HG03520 (cell line): Measurements from ENCODE around the gene CLPSL1.

ENCODE experiments used
- ATAC-seq: cut with Tn5 transposase; IDR thresholded peaks from one replicate; pipeline ENCODE4 v1.9.1; 2021; ENCODE audit warnings: mild to moderate bottlenecking, moderate library complexity; ENCODE audit not compliant: unreplicated experiment

CLPSL1 gene

DNA sequence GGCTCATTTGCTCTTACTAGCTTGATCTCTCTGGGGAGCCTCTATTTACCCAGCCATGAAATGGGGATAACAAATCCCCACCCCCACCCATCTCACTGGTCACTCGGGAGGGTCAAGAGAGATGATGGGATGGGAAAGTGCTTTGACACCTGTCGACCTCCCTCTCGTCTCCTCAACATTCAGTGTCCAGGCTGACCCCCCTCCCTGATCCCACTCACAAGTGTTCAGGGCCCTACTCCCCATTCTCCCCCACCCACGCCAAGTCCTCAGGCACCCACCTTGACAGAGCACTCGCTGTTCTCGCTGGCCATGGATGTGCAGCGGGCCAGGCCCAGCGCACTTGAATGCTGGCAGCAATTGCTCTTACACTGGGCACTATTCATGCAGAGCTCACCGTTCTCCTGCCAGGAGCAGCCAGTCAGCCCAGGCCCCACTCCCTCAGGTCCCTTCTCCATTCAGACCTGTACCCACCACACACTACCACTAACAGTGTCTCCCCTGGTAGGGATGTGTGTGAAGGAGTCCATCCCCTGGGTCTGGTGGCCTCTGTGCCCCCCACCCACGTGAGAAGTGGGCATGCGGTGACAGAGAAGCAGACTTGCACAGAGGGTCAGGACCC, 14.7 kb downstream of the CLPSL1 start:
- no peak for ATAC-seq

GRCh38 chr6:35796236-35796635, 15.4 kb downstream of the CLPSL1 start:
- ATAC-seq = no peak

DNA sequence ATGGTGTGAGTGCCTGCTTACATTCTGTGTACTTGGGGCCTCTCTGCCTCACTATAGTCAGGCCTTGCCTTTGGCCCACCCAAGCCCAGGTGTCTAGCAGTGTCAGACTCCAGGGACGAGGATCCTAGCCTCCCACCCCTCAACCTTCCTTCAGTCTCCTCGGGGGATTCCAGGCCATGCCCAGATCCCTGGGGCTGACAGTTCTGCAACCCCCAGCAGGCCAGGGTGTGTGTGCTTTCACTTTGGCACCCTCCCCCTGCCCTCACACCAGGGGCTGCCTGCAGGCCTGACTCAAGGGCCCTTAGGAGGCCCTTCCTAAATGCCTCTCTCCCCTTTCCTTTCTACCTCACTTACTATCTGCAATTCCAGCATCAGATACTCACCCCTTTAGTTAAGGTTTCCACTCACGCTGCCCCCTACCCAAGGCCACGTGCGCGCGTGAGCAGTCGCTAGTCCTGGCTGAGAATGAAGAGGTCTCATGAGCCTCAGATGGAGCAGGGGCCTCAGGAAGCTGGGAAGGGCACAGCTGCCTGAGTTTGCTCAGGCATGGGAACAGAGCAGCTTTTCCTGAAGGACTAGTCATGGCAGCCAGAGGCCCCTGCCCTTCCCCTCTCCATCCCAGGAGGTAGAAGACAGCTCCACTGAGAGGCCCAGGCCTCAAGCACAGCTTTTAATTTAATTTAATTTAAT, 17.2 kb downstream of the CLPSL1 start:
- no peak for ATAC-seq

DNA sequence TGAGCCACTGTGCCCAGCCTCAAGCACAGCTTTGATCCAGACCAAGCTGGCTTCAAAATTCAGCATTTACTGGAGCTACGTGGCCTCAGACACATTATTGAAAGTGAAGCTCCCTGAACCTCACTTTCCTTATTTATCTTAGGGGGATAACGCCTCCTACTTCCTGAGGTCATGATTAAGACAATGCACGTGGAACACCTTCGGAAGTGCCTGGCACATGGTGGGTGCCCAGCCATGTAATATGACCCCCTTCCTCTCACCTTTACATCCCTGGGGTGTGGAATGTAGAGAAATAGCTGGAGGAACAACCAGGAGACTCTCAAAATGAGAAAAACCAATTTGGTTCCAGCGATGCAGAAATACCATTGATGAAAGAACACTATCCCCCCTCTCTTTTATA, 17.9 kb downstream of the CLPSL1 start:
- no peak for ATAC-seq

DNA sequence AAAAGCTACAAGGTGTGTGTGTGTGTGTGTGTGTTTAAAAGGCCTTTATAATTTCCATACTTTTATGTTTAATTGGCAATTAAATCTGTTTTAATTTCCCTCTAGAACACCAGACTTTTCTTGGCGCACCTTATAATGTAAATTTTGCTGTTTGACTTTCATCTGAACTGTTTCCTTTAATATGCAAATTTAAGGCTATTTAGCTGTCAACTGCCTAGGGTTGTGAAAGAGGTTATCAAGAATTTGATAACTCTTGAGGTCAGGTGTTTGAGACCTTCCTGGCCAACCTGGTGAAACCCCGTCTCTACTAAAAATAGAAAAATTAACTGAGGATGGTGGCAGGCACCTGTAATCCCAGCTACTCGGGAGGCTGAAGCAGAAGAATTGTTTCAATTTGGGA, 20.3 kb downstream of the CLPSL1 start:
- ATAC-seq = no peak

GRCh38 chr6:35804996-35805736, 24.3 kb downstream of the CLPSL1 start, which contains the start of gene LHFPL5:
Gene LHFPL5, plus strand, starts transcription at chr6:35805352. Its CDS starts 319 bp downstream, at chr6:35805671.
- ATAC-seq = no peak

- ATAC-seq = no peak
These were observed 27.9 kb downstream of the CLPSL1 start for GRCh38 chr6:35808688-35809087.

DNA sequence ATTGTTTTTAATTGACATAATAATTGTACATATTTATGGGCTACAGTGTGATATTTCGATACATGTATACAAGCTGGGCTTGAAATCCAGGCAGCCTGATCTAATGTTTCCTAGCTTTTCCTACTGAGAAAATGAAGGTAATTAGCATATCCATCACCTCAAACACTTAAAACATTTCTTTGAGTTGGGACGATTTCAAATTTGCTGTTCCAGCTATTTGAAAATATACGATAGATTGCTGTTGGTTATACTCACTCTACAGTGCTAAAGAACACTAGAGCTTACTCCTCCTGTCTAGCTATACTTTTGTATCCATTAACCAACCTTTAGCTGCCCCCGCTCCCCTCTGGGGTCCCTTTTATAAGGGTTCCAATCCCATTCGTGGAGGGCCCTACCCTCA, 29.0 kb downstream of the CLPSL1 start:
- ATAC-seq = no peak

DNA sequence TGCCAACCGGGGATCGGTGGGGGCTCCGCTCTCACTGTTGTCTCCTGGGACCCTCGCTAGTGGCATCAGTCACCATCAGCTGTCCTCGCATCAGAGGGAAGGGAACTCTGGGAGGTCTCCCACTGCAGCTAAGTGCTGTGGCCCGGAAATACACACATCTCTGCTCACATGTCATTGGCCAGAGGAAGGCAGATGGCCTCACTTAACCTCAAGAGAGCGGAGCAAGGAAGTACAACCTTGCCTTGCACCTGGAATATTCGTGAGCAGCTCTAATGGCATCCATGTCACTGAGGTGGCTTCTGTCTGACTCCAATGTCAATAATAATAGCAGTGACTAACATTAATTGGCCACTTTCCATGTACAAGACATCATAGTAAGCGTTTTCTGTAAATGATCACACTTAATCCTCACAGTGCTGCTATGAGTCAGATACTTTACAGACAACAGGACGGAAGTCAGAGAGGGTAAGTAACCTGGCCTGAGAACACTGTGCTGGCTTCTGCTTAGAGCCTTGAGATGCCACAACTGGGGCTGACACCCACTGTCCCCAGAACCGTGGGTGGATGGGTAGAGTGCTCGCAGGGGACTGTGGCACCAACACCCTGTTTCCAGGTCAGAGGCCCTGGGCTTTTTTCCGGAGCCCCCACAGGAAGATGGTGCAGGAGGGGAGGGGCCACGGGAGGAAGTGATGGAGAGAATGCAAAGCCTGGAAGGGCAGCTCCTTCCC, 30.3 kb downstream of the CLPSL1 start:
- ATAC-seq = no peak

- ATAC-seq = no peak
These were observed 30.8 kb downstream of the CLPSL1 start for GRCh38 chr6:35811699-35811995.

DNA sequence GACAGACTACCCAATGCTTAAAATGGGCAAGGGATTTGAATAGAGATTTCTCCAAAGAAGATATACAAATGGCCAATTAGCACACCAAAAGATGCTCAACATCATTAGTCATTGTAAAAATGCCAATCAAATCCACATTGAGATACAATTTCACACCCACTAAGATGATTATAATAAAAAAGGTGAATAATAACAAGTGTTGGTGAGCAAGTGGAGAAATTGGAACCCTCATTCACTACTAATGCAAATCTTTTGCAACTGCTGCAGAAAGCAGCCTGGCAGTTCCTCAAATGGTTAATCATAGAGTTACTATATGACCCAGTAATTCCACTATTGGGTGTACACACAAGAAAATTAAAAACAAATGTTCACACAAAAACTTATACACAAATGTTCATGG, 36.7 kb downstream of the CLPSL1 start:
- no peak for ATAC-seq

GRCh38 chr6:35823601-35824000, 42.8 kb downstream of the CLPSL1 start:
- no peak for ATAC-seq

DNA sequence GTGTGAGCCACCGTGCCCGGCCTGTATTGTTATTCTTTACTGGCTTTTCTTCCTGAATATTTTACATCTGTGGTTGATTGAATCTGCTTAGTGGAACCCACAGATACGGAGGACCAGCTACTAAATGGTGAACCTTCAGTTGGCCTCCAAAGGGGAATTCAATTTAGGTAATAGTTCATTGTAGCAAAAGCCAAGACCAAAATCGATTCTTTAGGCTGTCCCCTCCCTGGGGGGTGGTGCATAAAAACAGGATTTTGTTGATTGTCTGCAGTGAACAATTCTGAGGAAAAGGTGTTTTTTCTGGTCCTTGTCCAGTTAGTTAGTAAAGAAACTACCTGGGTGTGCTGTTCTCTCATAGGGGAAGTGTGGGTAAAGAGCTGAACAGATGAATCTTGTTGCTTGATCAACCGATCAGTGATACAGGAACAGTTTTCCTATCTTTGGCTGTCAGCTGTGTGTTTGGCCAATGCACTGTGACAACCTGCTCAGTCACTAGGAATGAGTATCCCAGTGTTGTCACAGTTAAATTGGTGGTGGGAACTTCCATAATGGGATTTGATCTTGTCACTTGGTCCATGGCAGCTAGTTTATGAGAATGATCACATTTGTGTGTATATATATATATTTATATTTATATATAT, 43.9 kb downstream of the CLPSL1 start:
- no peak for ATAC-seq

- no peak for ATAC-seq
These were observed 48.5 kb downstream of the CLPSL1 start for GRCh38 chr6:35829306-35829705.

DNA sequence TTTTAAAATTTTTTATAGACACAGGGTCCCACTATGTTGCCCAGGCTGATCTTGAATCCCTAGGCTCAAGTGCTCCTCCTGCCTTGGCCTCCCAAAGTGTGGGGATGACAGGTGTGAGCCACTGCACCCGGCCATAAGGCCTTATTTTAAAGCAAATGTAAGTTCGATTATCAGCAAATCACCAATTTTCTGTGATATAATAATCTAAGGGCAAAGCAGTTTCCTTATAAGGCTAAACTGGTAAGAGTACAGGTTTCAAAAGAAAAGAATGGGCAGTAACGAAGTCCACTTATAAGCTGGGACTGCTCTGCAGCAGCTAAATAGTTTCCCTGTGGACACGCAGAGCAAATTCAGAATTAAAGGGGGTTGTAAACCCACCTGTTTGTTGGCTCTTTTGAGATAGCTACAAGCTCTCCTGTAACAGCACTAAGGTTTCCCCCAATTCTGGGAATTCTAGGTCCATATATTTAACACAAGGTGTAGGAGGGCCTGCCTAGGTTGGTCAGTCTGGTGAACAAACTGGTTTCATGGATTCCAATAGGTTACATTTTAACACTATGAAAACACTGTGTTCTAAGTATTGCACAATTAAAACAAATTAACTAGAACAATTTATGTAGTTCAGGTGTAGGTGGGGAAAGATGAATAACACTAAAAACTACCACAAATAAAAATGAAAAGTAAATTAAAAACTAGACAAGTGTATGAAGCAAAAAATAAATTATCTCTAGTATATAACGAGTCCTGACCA, 50.6 kb downstream of the CLPSL1 start:
- ATAC-seq = no peak

- no peak for ATAC-seq
These were observed 52.7 kb downstream of the CLPSL1 start for GRCh38 chr6:35833536-35833935.
